NCI-H1105 treated with DMSO at 0.1 percent for 48 hours (cell line): ENCODE data around the gene KCNAB1.
"Not testable (repeated sequence)": the region's sequence is repeated elsewhere in the genome, so short reads cannot be mapped to it uniquely, and the experiment has no call there.

ENCODE experiments used
- DNase-seq: peaks from one replicate; lab custom pipeline; 2025; lab: John Stamatoyannopoulos, UW

Gene KCNAB1

GRCh38 chr3:156176629-156177210, 56.3 kb downstream of the KCNAB1 start:
- DNase-seq = no peak

GRCh38 chr3:156180077-156180476, 59.7 kb downstream of the KCNAB1 start:
- no peak for DNase-seq

GRCh38 chr3:156181509-156181908, 61.1 kb downstream of the KCNAB1 start:
- DNase-seq = no peak

GRCh38 chr3:156183396-156183795, 63.0 kb downstream of the KCNAB1 start:
- no peak for DNase-seq

- DNase-seq = no peak
These were observed 63.8 kb downstream of the KCNAB1 start for GRCh38 chr3:156184156-156184555.

GRCh38 chr3:156187146-156187769, 66.9 kb downstream of the KCNAB1 start:
- DNase-seq = no peak

- no peak for DNase-seq
These were observed 68.4 kb downstream of the KCNAB1 start for GRCh38 chr3:156188757-156189156.

GRCh38 chr3:156189927-156190326, 69.5 kb downstream of the KCNAB1 start:
- DNase-seq = no peak

GRCh38 chr3:156194945-156195344, 74.6 kb downstream of the KCNAB1 start:
- DNase-seq = not testable (repeated sequence)

GRCh38 chr3:156197152-156197551, 76.8 kb downstream of the KCNAB1 start:
- DNase-seq = not testable (repeated sequence)

- no peak for DNase-seq
These were observed 81.3 kb downstream of the KCNAB1 start for GRCh38 chr3:156201411-156202405.

GRCh38 chr3:156206157-156206556, 85.8 kb downstream of the KCNAB1 start:
- DNase-seq = no peak

- no peak for DNase-seq
These were observed 87.7 kb downstream of the KCNAB1 start for GRCh38 chr3:156207802-156208685.

GRCh38 chr3:156209631-156210335, 89.4 kb downstream of the KCNAB1 start:
- no peak for DNase-seq

GRCh38 chr3:156211583-156211982, 91.2 kb downstream of the KCNAB1 start:
- DNase-seq = no peak

- DNase-seq = no peak
These were observed 94.3 kb downstream of the KCNAB1 start for GRCh38 chr3:156214676-156215075.

GRCh38 chr3:156215751-156216150, 95.4 kb downstream of the KCNAB1 start:
- no peak for DNase-seq

GRCh38 chr3:156216216-156216615, 95.8 kb downstream of the KCNAB1 start:
- no peak for DNase-seq

GRCh38 chr3:156216852-156217251, 96.5 kb downstream of the KCNAB1 start:
- DNase-seq = no peak

GRCh38 chr3:156217674-156218352, 97.4 kb downstream of the KCNAB1 start:
- no peak for DNase-seq

- peak; percentile 54 for DNase-seq
These were observed 98.0 kb downstream of the KCNAB1 start for GRCh38 chr3:156218353-156218744.
